HG03354 (cell line): Measurements from ENCODE around the gene COL18A1.

ENCODE experiments used
- ATAC-seq: cut with Tn5 transposase; IDR thresholded peaks from one replicate; pipeline ENCODE4 v1.9.1; 2021; ENCODE audit warnings: mild to moderate bottlenecking; ENCODE audit not compliant: unreplicated experiment, poor library complexity, severe bottlenecking

COL18A1 gene

DNA sequence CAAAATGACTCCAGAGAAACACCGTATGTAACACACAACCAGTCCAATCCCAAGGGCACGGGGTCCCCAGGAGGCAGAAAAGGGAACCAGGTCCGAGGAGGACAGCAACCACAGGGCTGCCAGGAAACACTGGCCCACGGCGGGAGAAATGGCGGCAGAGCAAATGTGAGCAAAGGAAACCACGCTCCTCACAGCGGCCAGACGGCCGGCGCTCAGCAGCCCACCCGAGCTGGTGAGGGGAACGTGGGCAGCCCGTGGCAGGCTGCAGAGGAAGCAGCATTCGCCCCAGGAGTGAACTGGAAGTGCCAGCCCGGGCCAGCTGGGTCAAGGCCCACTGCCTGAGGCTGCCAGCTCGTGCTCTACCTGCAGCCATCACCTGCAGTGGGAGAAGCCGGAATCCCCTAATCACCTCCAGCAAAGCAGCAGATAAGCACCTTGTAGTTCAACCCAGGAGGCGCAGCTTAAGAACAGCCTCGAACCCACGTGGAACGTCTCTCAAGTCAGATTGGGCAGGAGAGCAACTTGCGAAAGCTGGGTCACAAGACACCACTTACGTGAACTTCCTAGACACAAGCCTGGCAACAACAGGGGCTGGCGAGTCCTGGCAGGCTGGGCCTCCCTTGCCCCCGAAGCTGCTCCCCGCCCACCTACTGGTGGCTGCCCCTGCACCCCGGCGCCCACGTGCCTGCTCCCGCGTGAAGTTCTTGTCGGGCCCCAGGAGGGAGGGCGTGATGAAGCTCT, 130.5 kb downstream of the COL18A1 start:
- no peak for ATAC-seq

DNA sequence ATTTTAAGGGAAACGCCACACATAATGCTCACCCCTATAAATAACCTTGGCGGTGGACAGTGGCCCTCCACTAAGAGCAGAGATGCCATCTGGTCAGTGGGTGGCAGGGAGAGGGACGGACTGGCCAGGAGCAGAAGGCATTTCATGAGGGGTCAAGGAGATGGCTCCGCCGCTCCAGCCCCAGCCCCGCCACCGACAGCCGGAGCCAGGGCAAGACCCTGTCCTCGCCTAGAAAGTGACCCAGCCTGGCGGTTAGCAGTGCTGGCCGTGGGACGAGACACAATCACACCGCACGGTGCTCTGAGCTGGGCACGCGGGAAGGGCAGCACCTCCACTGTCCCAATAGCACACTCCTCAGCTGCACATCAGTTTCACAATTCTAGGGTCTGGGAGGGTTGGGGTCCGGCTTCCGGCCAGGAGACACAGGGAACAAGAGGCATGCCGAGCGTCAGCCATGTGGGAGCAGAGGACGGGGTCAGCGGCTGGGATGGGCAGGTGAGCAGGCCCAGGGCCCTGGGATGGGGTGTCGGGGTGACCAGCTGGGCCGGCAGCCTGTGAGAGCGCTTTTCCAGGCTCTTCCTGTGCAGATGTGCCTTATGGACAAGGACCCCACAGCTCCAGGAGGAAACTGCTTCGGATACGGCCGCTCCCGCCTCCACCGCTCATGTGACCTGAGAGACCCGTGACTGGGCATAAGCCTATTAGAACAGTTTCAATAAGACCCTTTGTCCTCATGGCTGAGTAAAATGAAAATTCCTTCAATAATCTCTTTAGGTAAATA, 131.5 kb downstream of the COL18A1 start:
- no peak for ATAC-seq

GRCh38 chr21:45537111-45537745, 132.3 kb downstream of the COL18A1 start:
- no peak for ATAC-seq

DNA sequence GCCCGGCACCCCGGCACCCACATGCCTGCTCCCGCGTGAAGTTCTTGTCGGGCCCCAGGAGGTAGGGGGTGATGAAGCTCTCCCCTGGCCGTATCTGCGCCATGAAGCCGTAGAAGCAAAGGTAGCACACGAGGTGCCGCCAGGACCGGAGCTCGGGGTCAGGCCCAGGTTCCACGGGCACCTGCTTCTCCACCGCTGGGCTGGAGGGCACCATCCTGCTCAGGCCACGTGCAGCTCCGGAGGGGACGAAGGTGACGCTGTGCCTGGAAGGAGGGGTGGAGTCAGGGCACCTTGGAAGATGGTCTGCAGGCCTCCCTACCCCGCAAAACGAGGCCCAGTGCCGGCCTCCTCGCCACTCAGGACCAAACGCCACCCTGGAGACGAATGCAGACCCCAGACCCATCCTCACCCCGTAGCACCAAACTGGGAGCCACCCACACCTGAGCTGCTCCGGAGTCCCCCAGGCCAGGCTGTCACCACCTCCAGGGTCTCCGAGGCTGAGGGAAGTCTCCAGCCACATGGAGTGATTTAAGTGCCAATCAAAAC, 132.9 kb downstream of the COL18A1 start:
- no peak for ATAC-seq

DNA sequence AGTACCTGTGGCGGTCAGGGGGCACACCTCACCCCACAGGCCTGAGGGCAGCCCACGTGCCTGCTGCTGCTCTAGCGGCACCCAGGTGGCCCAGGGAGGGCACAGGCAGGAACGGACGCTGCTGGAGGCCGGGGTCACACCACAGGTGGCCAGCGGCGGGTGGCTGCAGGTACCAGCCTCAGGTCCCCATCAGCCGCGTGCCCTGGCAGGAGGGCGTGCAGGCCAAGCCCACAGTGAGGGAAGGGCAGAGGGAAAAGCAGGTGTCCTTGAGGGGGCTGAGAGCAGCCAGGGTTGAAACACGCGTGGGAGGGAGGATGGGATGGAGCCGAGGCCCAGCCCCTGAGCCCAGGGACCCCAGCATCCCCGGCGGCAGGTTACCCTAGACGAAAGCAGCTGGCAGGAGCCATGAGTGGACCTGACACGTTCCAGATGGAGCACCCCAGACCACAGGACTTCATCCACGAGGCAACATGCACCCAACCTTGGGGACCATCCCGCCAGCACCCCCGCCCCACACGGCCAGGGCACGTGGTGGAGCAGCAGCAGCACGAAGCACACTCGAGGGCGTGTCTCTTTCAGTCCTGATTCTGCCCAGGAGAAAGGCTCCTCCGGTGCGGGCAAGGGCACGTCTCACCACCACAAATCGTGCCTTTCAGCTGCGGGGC, 133.5 kb downstream of the COL18A1 start:
- ATAC-seq, result no peak

DNA sequence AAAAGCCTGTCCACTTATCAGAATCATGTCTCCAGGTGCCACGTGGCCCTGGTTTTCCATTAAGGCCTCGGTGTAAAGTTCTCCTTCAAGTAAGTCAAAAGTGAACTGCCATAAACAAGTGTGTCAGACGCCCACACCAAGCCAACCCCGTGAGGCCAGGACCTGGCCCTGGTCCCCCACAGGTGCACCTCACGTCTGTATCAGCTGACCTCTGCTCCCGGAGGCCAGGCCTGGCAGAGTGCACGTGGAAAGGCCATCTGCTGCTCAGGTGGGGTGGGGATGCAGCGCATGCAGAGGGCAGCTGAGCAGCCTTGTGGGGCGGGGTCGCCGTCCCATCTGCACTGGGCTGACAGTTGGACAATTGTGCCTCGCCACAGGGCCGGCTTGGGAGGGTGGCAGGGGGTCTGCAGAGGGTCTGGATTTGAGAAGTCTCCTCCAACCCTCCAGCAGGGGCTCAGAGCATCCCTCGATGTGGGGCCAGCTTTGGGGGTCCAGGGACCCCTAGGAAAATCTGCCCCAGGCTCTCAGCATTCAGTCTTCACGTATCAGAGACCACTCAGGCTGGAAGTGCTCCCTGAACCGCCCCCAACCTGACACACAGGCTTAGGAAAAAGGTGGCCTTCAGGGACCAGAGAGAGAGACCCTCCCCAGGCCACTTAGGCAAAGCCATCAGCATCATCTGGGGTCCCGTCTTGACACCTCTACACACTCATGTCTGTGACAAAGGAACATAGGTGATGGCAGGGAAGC, 134.3 kb downstream of the COL18A1 start:
- ATAC-seq, result no peak

GRCh38 chr21:45539796-45540600, 135.0 kb downstream of the COL18A1 start:
- no peak for ATAC-seq

DNA sequence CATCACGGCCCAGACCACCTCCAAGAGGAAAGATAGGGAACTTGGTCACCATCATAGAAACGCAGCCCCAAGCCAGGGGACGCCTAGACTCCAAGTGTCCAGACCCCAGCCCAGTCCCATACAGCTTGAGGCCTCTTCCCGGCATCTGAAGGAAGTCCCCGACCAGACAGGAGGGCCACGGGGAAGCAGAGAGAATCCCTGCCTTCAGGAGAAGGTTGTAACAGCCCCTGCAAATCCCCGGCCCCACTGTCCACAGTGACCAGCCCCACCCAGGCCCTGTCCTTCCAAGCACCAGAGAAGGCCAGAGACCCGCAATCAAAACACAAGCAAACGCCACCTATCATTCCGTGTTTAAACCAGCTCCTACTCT, 135.6 kb downstream of the COL18A1 start:
- ATAC-seq, result no peak

DNA sequence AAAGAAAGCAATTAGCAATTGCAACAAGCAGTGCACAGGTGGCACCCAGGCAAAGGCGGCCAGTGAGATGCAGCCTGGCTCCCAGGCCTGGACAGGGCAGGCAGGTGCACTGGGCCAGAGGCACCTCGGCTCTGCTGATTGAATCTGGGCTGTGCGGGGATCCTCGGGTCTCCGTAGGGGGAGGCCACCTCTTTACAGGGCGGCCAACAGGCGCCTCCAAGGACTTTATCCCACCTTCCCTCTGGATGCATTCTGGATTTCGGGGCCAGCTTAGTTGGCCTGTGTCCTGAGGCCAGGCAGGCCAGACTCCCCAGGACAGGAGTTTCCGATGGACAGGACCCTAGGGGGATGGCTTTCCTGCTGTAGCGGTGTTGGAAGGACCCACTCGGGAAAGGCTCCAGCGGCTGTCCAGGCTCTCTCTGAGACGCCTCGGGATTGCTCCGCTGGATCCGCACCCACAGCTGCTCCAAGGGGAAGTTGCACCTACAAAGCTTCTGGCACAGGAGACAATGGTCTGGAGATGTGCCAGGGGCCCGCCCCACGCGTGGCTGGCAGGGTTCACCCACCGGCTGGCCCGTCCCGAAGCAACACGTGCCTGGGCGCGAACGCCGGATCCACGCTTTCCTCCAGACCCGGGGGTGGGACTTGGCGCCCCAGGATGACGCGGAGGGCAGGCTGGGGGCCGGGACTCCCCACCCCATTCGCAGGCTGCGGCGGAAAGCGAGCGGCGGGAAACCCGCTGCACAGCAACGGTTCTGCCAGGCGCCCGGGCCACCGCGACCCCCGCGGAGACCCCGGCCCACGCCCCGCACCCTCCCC, 136.5 kb downstream of the COL18A1 start:
- peak; percentile 57 for ATAC-seq

GRCh38 chr21:45542242-45542666, 137.3 kb downstream of the COL18A1 start, which contains the start of gene SLC19A1:
Gene SLC19A1, minus strand, starts transcription at chr21:45542440. Its CDS starts 4,481 bp downstream, at chr21:45537959.
- ATAC-seq, result peak; percentile 69

GRCh38 chr21:45542667-45543370, 137.9 kb downstream of the COL18A1 start:
- no peak for ATAC-seq

- ATAC-seq, result no peak
Measured at GRCh38 chr21:45543371-45543709, 138.4 kb downstream of the COL18A1 start.

- no peak for ATAC-seq
Measured at GRCh38 chr21:45543710-45544448, 138.9 kb downstream of the COL18A1 start.

GRCh38 chr21:45544449-45545235, 139.7 kb downstream of the COL18A1 start:
- ATAC-seq, result no peak

- ATAC-seq, result no peak
Measured at GRCh38 chr21:45545236-45545570, 140.2 kb downstream of the COL18A1 start.
